ENCODE data around the gene ECHS1. TPM values are rescaled to one million over a fixed set of nuclear protein-coding genes. Genes with fewer than 3 reads are reported as not detected.
A peak's percentile ranks its signal among the peaks of the same experiment; 100 is the strongest.

ECHS1 gene
- total and polyA plus RNA-seq, 10 of the 15 experiments (the other 5 are each of a cell fraction or from before 2014, with no cell fraction given), result 32.7 to 164 (median 62.4) TPM

DNA sequence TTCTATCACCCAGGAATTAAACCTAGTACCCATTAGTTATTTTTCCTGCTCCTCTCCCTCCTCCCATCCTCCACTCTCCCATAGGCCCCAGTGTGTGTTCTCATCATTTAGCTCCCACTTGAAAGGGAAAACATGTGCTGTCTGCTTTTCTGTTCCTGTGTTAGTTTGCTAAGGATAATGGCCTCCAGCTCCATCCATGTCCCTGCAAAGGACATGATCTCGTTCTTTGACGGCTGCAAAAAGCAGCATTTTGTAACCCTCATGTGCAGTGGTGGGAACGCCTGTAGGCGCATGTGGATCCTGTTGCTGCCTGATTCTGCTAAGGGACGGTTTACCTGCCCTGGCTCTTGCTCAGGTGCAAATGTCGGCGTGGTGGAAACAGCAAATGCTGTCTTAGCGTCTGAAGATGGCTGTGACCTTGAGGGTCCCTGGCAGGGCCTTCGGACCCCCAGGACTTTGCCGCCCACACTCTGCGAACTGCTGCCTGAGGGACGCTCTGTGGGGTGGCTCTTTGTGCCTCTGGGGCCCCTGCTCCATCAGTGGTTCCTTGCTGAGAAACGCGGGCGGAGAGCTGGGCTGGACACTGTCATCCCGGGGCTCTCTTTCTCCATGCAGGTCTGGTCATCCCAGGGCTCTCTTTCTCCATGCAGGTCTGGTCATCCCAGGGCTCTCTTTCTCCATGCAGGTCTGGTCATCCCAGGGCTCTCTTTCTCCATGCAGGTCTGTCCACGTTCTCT lies 15.2 kb upstream of the ECHS1 start (continued):
- TF ChIP-seq, protein P1, sequence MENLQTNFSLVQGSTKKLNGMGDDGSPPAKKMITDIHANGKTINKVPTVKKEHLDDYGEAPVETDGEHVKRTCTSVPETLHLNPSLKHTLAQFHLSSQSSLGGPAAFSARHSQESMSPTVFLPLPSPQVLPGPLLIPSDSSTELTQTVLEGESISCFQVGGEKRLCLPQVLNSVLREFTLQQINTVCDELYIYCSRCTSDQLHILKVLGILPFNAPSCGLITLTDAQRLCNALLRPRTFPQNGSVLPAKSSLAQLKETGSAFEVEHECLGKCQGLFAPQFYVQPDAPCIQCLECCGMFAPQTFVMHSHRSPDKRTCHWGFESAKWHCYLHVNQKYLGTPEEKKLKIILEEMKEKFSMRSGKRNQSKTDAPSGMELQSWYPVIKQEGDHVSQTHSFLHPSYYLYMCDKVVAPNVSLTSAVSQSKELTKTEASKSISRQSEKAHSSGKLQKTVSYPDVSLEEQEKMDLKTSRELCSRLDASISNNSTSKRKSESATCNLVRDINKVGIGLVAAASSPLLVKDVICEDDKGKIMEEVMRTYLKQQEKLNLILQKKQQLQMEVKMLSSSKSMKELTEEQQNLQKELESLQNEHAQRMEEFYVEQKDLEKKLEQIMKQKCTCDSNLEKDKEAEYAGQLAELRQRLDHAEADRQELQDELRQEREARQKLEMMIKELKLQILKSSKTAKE (IDR thresholded peaks at IDR 0.05; ENCODE audit: low read depth, poor library complexity, severe bottlenecking), result no peak
- TF ChIP-seq, protein P2, sequence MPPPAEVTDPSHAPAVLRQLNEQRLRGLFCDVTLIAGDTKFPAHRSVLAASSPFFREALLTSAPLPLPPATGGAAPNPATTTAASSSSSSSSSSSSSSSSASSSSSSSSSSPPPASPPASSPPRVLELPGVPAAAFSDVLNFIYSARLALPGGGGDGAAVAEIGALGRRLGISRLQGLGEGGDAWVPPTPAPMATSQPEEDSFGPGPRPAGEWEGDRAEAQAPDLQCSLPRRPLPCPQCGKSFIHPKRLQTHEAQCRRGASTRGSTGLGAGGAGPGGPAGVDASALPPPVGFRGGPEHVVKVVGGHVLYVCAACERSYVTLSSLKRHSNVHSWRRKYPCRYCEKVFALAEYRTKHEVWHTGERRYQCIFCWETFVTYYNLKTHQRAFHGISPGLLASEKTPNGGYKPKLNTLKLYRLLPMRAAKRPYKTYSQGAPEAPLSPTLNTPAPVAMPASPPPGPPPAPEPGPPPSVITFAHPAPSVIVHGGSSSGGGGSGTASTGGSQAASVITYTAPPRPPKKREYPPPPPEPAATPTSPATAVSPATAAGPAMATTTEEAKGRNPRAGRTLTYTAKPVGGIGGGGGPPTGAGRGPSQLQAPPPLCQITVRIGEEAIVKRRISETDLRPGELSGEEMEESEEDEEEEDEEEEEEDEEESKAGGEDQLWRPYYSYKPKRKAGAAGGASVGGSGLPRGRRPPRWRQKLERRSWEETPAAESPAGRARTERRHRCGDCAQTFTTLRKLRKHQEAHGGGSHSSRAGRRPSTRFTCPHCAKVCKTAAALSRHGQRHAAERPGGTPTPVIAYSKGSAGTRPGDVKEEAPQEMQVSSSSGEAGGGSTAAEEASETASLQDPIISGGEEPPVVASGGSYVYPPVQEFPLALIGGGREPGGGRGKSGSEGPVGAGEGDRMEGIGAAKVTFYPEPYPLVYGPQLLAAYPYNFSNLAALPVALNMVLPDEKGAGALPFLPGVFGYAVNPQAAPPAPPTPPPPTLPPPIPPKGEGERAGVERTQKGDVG (CRISPR knock-in tag; IDR thresholded peaks at IDR 0.05), result no peak
- TF ChIP-seq FOS (IDR thresholded peaks at IDR 0.05; ENCODE audit: borderline replicate concordance, extremely low read depth, insufficient read length) (no peak), CBFB (IDR thresholded peaks at IDR 0.05; ENCODE audit: low read depth) (no peak), NFYB (IDR thresholded peaks at IDR 0.05; ENCODE audit: insufficient read depth, low read depth, low read length) (peak; percentile 59; the same call in 1 of the 2 replicates), BMI1 (IDR thresholded peaks at IDR 0.05; ENCODE audit: borderline replicate concordance) (no peak), NRF1 (conservative IDR thresholded peaks at IDR 0.05; ENCODE audit: low read depth, low read length) (no peak), SMAD1 (IDR thresholded peaks at IDR 0.05; ENCODE audit: low read depth, partially characterized antibody) (no peak), DPF2 (IDR thresholded peaks at IDR 0.05) (no peak), HDGF (IDR thresholded peaks at IDR 0.05) (no peak), FOXK2 (IDR thresholded peaks at IDR 0.05) (no peak), BCL11A (IDR thresholded peaks at IDR 0.05; ENCODE audit: low read depth, low read length) (no peak), ASH2L (IDR thresholded peaks at IDR 0.05; ENCODE audit: borderline replicate concordance, low read depth) (no peak), SIN3A (IDR thresholded peaks at IDR 0.05; ENCODE audit: low read depth, low read length) (no peak)
- TF ChIP-seq, protein P3, sequence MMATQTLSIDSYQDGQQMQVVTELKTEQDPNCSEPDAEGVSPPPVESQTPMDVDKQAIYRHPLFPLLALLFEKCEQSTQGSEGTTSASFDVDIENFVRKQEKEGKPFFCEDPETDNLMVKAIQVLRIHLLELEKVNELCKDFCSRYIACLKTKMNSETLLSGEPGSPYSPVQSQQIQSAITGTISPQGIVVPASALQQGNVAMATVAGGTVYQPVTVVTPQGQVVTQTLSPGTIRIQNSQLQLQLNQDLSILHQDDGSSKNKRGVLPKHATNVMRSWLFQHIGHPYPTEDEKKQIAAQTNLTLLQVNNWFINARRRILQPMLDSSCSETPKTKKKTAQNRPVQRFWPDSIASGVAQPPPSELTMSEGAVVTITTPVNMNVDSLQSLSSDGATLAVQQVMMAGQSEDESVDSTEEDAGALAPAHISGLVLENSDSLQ (IDR thresholded peaks at IDR 0.05), result no peak
- TF ChIP-seq, protein P4, sequence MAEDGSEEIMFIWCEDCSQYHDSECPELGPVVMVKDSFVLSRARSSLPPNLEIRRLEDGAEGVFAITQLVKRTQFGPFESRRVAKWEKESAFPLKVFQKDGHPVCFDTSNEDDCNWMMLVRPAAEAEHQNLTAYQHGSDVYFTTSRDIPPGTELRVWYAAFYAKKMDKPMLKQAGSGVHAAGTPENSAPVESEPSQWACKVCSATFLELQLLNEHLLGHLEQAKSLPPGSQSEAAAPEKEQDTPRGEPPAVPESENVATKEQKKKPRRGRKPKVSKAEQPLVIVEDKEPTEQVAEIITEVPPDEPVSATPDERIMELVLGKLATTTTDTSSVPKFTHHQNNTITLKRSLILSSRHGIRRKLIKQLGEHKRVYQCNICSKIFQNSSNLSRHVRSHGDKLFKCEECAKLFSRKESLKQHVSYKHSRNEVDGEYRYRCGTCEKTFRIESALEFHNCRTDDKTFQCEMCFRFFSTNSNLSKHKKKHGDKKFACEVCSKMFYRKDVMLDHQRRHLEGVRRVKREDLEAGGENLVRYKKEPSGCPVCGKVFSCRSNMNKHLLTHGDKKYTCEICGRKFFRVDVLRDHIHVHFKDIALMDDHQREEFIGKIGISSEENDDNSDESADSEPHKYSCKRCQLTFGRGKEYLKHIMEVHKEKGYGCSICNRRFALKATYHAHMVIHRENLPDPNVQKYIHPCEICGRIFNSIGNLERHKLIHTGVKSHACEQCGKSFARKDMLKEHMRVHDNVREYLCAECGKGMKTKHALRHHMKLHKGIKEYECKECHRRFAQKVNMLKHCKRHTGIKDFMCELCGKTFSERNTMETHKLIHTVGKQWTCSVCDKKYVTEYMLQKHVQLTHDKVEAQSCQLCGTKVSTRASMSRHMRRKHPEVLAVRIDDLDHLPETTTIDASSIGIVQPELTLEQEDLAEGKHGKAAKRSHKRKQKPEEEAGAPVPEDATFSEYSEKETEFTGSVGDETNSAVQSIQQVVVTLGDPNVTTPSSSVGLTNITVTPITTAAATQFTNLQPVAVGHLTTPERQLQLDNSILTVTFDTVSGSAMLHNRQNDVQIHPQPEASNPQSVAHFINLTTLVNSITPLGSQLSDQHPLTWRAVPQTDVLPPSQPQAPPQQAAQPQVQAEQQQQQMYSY (CRISPR knock-in tag; IDR thresholded peaks at IDR 0.05), result no peak
- TF ChIP-seq, protein P5, sequence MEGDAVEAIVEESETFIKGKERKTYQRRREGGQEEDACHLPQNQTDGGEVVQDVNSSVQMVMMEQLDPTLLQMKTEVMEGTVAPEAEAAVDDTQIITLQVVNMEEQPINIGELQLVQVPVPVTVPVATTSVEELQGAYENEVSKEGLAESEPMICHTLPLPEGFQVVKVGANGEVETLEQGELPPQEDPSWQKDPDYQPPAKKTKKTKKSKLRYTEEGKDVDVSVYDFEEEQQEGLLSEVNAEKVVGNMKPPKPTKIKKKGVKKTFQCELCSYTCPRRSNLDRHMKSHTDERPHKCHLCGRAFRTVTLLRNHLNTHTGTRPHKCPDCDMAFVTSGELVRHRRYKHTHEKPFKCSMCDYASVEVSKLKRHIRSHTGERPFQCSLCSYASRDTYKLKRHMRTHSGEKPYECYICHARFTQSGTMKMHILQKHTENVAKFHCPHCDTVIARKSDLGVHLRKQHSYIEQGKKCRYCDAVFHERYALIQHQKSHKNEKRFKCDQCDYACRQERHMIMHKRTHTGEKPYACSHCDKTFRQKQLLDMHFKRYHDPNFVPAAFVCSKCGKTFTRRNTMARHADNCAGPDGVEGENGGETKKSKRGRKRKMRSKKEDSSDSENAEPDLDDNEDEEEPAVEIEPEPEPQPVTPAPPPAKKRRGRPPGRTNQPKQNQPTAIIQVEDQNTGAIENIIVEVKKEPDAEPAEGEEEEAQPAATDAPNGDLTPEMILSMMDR (IDR thresholded peaks at IDR 0.05 in 2 of 3, conservative IDR thresholded peaks at IDR 0.05 in 1 of 3; ENCODE audit: control insufficient read depth in 2 of 3, extremely low read depth in 1 of 3, insufficient read depth in 1 of 3, low read depth in 3 of 3, low read length in 3 of 3), result no peak

All from GM12878 (cell line).